22Rv1 (cell line): Measurements from ENCODE around the gene SDK1.
"Not testable (repeated sequence)": the region's sequence is repeated elsewhere in the genome, so short reads cannot be mapped to it uniquely, and the experiment has no call there.

Experiments used
- H3K27ac ChIP-seq: fragments of 450-650 bp; 2 replicates; pipeline ENCODE4 v1.5.1; 2017
- CTCF ChIP-seq: fragments of 450-650 bp; IDR thresholded peaks from 2 replicates; pipeline ENCODE4 v1.5.1; 2017; ENCODE audit warnings: mild to moderate bottlenecking
- ZFX ChIP-seq: fragments of 450-650 bp; IDR thresholded peaks from 2 replicates; pipeline ENCODE4 v1.6.1; 2017; ENCODE audit warnings: antibody characterized with exemption, borderline replicate concordance

Gene SDK1

DNA sequence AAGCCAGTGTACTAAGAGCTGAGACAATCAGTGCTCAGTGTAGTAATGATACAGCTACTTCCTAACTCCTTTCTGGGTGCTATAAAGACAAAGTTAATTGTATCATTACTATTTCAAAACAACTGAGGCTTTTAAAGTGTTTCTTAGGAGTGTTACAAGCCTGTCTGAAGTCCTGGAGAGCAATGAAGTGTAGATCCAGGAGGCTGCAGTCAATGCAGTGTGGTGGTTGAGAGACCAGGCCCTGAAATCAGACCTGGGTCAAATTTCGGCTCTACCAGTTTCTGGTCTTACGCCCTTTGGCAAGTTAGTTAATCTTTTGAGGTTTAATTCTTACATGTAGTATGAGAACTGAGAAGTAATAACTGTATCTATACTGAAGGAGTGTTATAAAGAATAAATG, 387.0 kb downstream of the SDK1 start:
- no peak overlapping the region for H3K27ac ChIP-seq

DNA sequence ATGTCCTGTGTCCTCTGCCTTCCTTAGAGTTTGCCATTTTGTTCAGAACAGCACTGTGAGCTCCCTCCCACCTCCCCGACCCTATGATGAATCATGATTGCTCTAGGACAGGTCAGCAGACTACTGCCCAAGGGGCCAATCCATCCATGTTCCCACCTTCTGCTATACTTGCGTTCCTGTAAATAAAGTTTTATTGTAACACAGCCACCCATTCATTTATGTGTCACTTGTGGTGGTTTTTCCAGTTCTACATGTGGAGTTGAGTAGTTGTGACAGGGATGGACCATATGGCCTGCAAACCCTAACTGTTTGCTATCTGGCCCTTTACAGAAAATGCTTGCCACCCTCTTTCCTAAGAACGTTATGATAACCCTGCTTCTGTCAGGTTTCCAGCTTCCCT, 387.8 kb downstream of the SDK1 start:
- H3K27ac ChIP-seq: no peak overlapping the region
- no peak for TF ChIP-seq ZFX
- TF ChIP-seq CTCF: no peak

More for the DNA sequence above, 387.0 kb downstream of the SDK1 start:
- TF ChIP-seq ZFX (no peak), CTCF (no peak)

GRCh38 chr7:3691478-3692158, 390.6 kb downstream of the SDK1 start:
- TF ChIP-seq ZFX (no peak), CTCF (no peak)
- H3K27ac ChIP-seq: no peak overlapping the region

- no peak overlapping the region for H3K27ac ChIP-seq
- no peak for TF ChIP-seq ZFX
- TF ChIP-seq CTCF: peak; percentile 46
These were observed 394.6 kb downstream of the SDK1 start for GRCh38 chr7:3695602-3696001.

- no peak overlapping the region for H3K27ac ChIP-seq
- TF ChIP-seq ZFX: no peak
- no peak for TF ChIP-seq CTCF
These were observed 395.1 kb downstream of the SDK1 start for GRCh38 chr7:3696113-3696512.

DNA sequence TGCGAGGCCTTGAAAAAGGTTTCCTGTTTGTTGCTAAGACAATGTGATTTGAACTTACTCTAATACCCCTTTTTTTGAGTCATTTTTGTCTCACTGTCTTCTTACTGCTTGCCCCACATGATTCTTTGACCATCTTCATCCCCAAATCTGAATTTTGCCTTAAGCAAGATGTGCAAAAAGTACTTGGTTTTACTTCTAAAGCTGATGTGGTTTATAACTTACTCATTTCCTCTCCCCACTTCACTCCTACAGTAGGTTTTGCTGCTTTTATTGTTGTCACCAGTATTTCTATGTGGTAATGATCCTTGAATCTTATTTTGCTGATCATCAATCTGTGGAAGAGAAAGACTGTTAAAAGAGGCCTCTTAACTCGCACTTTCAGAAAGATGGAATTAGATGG, 396.4 kb downstream of the SDK1 start:
- no peak overlapping the region for H3K27ac ChIP-seq
- no peak for TF ChIP-seq CTCF
- no peak for TF ChIP-seq ZFX

DNA sequence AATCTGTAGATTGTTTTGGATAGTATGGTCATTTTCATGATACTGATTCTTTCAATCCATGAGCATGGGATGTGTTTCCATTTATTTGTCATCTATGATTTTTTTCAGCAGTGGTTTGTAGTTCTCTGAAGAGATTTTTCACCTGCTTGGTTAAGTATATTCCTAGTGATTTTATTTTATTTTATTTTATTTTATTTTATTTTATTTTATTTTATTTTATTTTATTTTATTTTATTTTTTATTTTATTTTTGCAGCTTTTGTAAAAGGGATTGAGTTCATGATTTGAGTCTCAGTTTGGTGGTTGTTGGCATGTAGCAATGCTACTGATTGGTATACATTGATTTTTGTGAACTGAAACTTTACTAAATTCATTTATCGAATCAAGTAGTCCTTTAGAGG, 404.2 kb downstream of the SDK1 start:
- TF ChIP-seq ZFX (no peak), CTCF (no peak)
- no peak overlapping the region for H3K27ac ChIP-seq

DNA sequence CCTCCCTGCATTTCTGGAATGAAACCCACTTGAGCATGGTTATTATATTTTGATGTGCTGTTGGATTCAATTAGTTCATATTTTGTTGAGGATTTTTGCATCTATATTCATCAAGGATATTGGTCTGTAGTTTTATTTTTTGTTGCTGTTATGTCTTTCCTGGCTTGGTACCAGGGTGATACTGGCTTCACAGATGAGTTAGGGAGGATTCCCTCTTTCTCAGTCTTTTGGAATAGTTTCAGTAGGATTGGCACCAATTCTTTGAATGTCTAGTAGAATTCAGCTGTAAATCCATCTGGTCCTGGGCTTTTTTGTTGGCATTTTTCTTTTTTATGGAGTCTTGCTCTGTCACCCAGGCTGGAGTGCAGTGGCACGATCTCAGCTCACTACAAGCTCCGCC, 405.0 kb downstream of the SDK1 start:
- H3K27ac ChIP-seq: not testable (repeated sequence)
